ENCODE data around the gene ITGB6.

The ITGB6 gene

GRCh38 chr2:160050147-160050546 lies 149.9 kb downstream of the ITGB6 start:
- no peak for DNase-seq (ENCODE audit: low read depth)
